Suprapubic skin (tissue), 3 donors: ENCODE data around the gene ZNF619.

ENCODE experiments used
- CTCF ChIP-seq, 2 donors: fragments of 200-600 bp in 1 of 2; fragments of 450-650 bp in 1 of 2; sonication (generic) in 1 of 2; IDR thresholded peaks; one replicate each; pipeline ENCODE4 v1.5.1; 2016 to 2019; ENCODE audit warnings: antibody characterized with exemption in 2 of 2, mild to moderate bottlenecking in 1 of 2, moderate library complexity in 1 of 2
- EP300 ChIP-seq: sonication (generic); formaldehyde crosslinking; IDR thresholded peaks from one replicate; pipeline ENCODE4 v1.6.1; 2017; ENCODE audit warnings: antibody characterized with exemption

GRCh38 chr3:40451551-40451950, 25.4 kb upstream of the ZNF619 start:
- TF ChIP-seq EP300: no peak
- no peak for TF ChIP-seq CTCF (IDR thresholded peaks at IDR 0.05)
